ENCODE measurements around the gene ABI3BP. TPM values are rescaled to one million over a fixed set of nuclear protein-coding genes. Genes with fewer than 3 reads are reported as not detected.

ABI3BP gene
- total RNA-seq, 1 experiment from 2014 or later, result 3.1 TPM

GRCh38 chr3:100760377-100760776 lies 232.8 kb downstream of the ABI3BP start:
- Mint-ChIP-seq H3K27ac (ENCODE audit: low read depth, unreplicated experiment) (no peak overlapping the region), H3K9me3 (ENCODE audit: unreplicated experiment) (no peaks in the 10 kb centered on the region), H3K36me3 (ENCODE audit: insufficient read depth, unreplicated experiment) (peaks cover 7% of the 10 kb centered on the region), H3K4me3 (ENCODE audit: unreplicated experiment) (no peak overlapping the region), H3K4me1 (ENCODE audit: insufficient read depth, unreplicated experiment) (peaks cover 7% of the 10 kb centered on the region), H3K27me3 (ENCODE audit: insufficient read depth, unreplicated experiment) (no peaks in the 10 kb centered on the region)
- intact Hi-C loops (cut with micrococcal nuclease), result no loop called here
- TF ChIP-seq CTCF (IDR thresholded peaks at IDR 0.05; ENCODE audit: unreplicated experiment), result no peak
- ChIA-PET CTCF (interaction anchor here (0.6 to 1.7 kb wide), 7 partner anchors 17 to 497 kb away, joined by 3 to 7 read pairs (median 4); no protein-coding TSS in a partner anchor), POLR2A (interaction anchor here (0.9 to 3.2 kb wide), 3 partner anchors 9 to 50 kb away, joined by 3 to 10 read pairs (median 4); no protein-coding TSS in a partner anchor)
- no peak for DNase-seq (ENCODE audit: unreplicated experiment)
- BruUV-seq (replicated peaks), result no TSS peak

- Mint-ChIP-seq H3K4me1 (ENCODE audit: insufficient read depth, unreplicated experiment) (peaks cover 7% of the 10 kb centered on the region), H3K36me3 (ENCODE audit: insufficient read depth, unreplicated experiment) (peaks cover 9% of the 10 kb centered on the region), H3K4me3 (ENCODE audit: unreplicated experiment) (no peak overlapping the region), H3K27me3 (ENCODE audit: insufficient read depth, unreplicated experiment) (no peaks in the 10 kb centered on the region), H3K9me3 (ENCODE audit: unreplicated experiment) (no peaks in the 10 kb centered on the region), H3K27ac (ENCODE audit: low read depth, unreplicated experiment) (no peak overlapping the region)
- DNase-seq (ENCODE audit: unreplicated experiment), result no peak
- ChIA-PET POLR2A (interaction anchor here (0.6 to 3.2 kb wide), 4 partner anchors 8 to 147 kb away, joined by 3 to 10 read pairs (median 4); no protein-coding TSS in a partner anchor), CTCF (interaction anchor here (0.6 to 1.7 kb wide), 7 partner anchors 9 to 437 kb away, joined by 3 to 7 read pairs (median 3); no protein-coding TSS in a partner anchor)
- TF ChIP-seq CTCF (IDR thresholded peaks at IDR 0.05; ENCODE audit: unreplicated experiment), result no peak
- intact Hi-C loops (cut with micrococcal nuclease), result no loop called here
- BruUV-seq (replicated peaks), result no TSS peak
These were observed 233.3 kb downstream of the ABI3BP start for GRCh38 chr3:100759950-100760349.

- POLR2A ChIA-PET, result interaction anchor here (0.5 to 3.2 kb wide), 3 partner anchors 12 to 431 kb away, joined by 3 to 10 read pairs (median 3); no protein-coding TSS in a partner anchor
- BruUV-seq (replicated peaks), result no TSS peak
- Mint-ChIP-seq H3K27me3 (ENCODE audit: insufficient read depth, unreplicated experiment) (no peaks in the 10 kb centered on the region), H3K36me3 (ENCODE audit: insufficient read depth, unreplicated experiment) (peaks cover 17% of the 10 kb centered on the region), H3K27ac (ENCODE audit: low read depth, unreplicated experiment) (no peak overlapping the region), H3K9me3 (ENCODE audit: unreplicated experiment) (no peaks in the 10 kb centered on the region), H3K4me3 (ENCODE audit: unreplicated experiment) (no peak overlapping the region), H3K4me1 (ENCODE audit: insufficient read depth, unreplicated experiment) (peaks cover 6% of the 10 kb centered on the region)
- CTCF ChIA-PET, result interaction anchor here (0.6 to 1.7 kb wide), 5 partner anchors 10 to 437 kb away, joined by 3 to 4 read pairs (median 3); no protein-coding TSS in a partner anchor
- TF ChIP-seq CTCF (IDR thresholded peaks at IDR 0.05; ENCODE audit: unreplicated experiment), result no peak
- intact Hi-C loops (cut with micrococcal nuclease), result no loop called here
- DNase-seq (ENCODE audit: unreplicated experiment), result no peak
These were observed 234.1 kb downstream of the ABI3BP start for GRCh38 chr3:100759159-100759558.

- BruUV-seq (replicated peaks), result no TSS peak
- H3K4me3 Mint-ChIP-seq (ENCODE audit: unreplicated experiment), result no peak overlapping the region
- no peaks in the 10 kb centered on the region for H3K4me1 Mint-ChIP-seq (ENCODE audit: insufficient read depth, unreplicated experiment)
- peak overlapping the region; percentile 46 for H3K27ac Mint-ChIP-seq (ENCODE audit: low read depth, unreplicated experiment)
- no peaks in the 10 kb centered on the region for H3K27me3 Mint-ChIP-seq (ENCODE audit: insufficient read depth, unreplicated experiment)
- POLR2A ChIA-PET, result interaction anchor here (0.8 kb wide), 1 partner anchor 109 kb away, joined by 3 read pairs; no protein-coding TSS in a partner anchor
- no peak for DNase-seq (ENCODE audit: unreplicated experiment)
- CTCF ChIA-PET, result no interaction called here
- intact Hi-C loops (cut with micrococcal nuclease), result no loop called here
- peaks cover 37% of the 10 kb centered on the region for H3K36me3 Mint-ChIP-seq (ENCODE audit: insufficient read depth, unreplicated experiment)
- TF ChIP-seq CTCF (IDR thresholded peaks at IDR 0.05; ENCODE audit: unreplicated experiment), result no peak
- H3K9me3 Mint-ChIP-seq (ENCODE audit: unreplicated experiment), result no peaks in the 10 kb centered on the region
These were observed 236.8 kb downstream of the ABI3BP start for GRCh38 chr3:100756441-100756840.
